GM18858 (cell line): Measurements from ENCODE around the gene MROH7.

Source experiments
- ATAC-seq: cut with Tn5 transposase; IDR thresholded peaks from one replicate; pipeline ENCODE4 v1.9.1; 2021; ENCODE audit not compliant: unreplicated experiment

Gene MROH7

GRCh38 chr1:54640863-54641836 lies at the start of gene MROH7:
Gene MROH7 (plus strand): TSS chr1:54641786. CDS start chr1:54652927, 11,141 bp downstream.
- ATAC-seq, result no peak

DNA sequence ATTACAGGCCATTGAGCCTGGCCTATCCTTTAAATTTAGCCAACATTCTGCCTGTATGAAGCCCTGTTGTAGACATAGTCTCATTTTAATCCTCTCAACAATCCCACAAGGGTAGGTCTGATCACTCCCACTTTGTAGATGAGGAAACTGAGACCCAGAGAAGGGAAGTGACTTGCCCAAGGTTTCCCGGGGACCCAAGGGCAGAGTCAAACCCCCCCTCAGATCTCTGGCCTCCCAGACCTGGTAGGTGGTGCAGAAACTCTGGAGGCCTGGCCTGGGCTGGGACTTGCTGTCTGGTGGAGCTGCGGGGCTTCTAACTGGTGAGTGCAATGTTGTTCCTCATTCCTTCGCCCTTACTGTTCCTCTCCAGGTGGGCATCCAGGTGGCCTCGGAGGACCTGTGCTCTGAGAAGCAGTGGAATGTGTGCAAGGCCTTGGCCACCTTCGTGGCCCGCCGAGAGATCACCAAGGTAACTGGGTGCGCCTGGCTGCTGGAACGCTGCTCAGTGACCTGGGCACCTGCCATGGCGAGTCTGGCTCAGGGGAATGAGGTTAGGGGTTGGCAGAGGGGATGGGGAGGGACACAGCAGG lies 47.9 kb upstream of the MROH7 start:
- no peak for ATAC-seq

- ATAC-seq, result no peak
Observed at GRCh38 chr1:54594463-54594862, 47.1 kb upstream of the MROH7 start.

GRCh38 chr1:54595956-54596498 lies 45.6 kb upstream of the MROH7 start:
- no peak for ATAC-seq

DNA sequence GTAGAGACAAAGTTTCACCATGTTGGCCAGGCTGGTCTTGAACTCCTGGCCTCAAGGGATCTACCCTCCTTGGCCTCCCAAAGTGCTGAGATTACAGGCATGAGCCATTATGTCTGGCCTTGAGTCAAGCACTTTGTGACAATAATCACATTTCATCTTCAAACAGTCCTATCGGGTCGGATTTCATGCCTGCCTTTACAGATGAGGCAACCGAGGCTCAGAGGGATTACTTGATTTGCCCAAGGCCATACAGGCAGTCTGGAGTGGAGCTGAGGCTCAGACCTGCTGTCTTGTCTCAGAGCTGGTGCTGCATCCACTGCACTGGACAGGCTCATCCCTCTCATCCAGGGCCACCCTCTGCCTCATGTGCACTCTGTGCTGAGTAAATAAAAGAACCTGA lies 44.8 kb upstream of the MROH7 start:
- no peak for ATAC-seq

- ATAC-seq, result no peak
Observed at GRCh38 chr1:54597455-54598030, 44.0 kb upstream of the MROH7 start.

GRCh38 chr1:54599211-54599823 lies 42.3 kb upstream of the MROH7 start:
- ATAC-seq, result no peak

- no peak for ATAC-seq
Observed at GRCh38 chr1:54600947-54601721, 40.5 kb upstream of the MROH7 start.

DNA sequence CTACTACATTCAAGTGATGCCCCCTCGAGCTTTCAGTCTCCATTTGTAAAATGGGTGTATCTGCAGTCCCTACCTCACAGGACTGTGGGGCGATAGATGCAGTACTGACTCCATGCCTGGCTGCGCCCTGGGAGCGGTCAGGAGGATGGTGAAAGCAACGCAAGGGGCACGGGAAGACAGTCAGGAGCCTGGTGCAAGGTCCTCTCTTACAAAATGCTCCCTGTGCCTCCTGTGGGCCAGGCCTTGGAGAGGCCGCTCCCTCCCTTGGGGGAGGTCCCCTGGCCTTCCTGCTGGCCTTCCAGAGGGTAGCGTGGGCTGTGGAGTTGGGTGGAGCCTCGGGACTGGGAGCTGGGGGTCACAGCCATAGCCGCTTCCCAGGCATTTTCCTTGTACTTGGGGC lies 39.9 kb upstream of the MROH7 start:
- no peak for ATAC-seq

DNA sequence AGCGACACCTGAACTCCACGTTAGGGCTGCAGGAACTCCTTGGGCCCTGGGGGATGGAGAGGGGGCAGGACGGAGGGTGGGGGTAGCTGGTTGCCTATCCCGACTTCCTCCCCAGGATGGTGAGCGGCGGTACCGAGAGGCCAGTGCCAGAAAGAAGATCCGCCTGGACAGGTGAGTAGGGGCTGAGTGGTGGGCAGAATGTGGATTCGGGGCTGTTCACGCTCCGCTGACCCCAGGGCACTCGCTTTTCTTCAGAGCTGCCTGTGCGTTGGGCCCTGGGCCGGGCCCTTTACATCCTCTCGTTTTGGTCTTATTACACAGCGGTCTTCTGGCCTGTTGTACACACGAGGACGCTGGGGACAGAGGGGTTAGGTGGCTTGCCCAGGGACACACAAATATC lies 39.0 kb upstream of the MROH7 start:
- no peak for ATAC-seq

GRCh38 chr1:54603241-54603640 lies 38.3 kb upstream of the MROH7 start:
- ATAC-seq, result no peak

GRCh38 chr1:54604051-54604450 lies 37.5 kb upstream of the MROH7 start:
- ATAC-seq, result no peak

- no peak for ATAC-seq
Observed at GRCh38 chr1:54604572-54605370, 36.8 kb upstream of the MROH7 start.

DNA sequence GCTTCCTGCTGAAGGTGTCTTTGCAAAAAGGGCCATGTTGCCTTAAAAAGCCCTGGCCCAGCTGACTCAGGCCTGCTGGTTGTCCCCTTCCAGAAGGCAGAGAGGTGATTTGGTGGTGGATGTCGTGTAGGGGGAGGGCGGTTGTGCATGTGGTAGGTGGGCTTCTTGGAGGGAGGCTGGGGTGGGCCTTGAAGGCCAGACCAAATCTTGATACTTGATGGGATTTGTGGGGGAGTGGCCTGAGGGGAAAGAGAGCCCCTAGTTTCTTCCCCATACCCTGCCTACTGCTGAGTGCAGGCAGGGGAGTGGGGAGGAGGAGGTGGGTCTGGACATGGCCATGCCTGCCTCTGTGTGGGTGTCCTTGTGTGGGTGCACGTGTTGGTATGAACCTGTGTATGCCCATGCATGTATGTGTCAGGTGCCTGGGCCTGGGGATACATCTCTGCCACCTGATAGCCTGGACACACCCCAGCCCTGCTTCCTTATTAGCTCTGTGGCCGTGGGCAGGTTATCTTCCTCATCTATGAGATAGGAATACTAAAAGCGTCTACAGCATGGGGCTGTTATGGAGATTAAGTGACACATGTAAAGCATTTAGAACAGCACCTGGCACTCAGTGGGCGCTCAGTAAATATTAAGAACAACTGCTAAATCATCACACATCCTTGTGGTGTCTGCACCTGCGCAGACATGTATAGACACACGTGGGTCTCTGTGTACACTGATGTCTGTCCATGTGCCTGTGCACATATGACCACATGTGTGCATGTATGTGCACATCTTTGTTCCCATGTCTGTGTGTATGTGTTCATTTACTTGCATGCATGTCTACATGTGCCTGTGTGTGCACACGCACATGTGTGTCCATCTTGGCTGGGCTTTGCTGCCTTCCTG lies 35.2 kb upstream of the MROH7 start:
- no peak for ATAC-seq

DNA sequence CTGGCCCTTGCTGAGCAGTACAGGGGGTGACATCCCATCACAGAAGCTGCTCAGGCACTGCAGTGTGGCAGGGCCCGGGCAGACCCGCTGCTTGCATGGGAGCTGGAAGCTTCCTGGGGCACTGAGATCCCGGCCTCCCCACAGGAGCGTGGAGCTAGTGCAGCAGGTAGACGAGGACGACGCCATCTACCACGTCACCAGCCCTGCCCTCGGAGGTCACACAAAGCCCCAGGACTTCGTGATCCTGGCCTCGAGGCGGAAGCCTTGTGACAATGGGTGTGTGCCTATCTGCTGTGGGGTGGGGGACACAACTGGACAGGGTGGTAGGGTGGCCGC lies 34.6 kb upstream of the MROH7 start:
- no peak for ATAC-seq

DNA sequence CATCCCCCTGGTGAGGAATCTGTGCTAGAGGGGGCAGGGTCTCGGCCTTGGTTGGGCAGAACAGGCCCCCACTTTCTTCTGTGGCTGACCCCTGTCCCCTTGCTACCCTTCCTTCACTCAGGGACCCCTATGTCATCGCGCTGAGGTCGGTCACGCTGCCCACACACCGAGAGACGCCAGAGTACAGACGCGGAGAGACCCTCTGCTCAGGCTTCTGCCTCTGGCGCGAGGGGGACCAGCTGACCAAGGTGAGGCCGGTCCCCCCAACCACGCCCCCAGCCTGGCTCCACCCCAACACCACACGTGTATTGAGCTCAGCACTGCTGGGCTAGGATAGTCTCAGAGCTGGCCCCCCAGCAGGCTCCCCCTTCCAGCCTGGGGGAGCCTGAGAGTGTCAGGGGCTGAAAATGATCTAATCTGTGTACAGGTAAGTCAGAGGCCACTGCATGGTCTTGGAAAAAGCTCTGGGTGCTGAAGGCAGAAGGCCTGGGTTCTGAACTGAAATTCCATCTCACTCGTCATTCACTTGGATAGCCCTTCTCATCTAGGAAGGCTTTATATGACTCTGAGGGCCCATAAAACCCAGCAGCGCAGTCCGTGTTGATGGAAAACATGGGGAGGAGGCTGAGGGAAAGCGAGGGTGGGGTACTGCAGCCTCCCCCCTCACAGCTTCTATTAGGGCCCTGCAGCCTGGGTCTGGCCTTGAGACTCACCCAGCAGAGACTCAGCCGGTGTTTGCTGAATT lies 33.6 kb upstream of the MROH7 start:
- ATAC-seq, result no peak

GRCh38 chr1:54608566-54609230 lies 32.9 kb upstream of the MROH7 start:
- ATAC-seq, result no peak
